GM10847 (cell line): ENCODE results near the gene ATR.

ENCODE experiments used
- POLR2A ChIP-seq: IDR thresholded peaks from 2 replicates; pipeline ENCODE4 v1.6.1; 2011; ENCODE audit not compliant: insufficient read length; ENCODE audit errors: extremely low read depth

The ATR gene

GRCh38 chr3:142578329-142579223 is at the start of gene ATR:
Gene ATR (minus strand): TSS chr3:142578733. CDS start chr3:142578704, 29 bp downstream.
- peak; percentile 64 for TF ChIP-seq POLR2A

DNA sequence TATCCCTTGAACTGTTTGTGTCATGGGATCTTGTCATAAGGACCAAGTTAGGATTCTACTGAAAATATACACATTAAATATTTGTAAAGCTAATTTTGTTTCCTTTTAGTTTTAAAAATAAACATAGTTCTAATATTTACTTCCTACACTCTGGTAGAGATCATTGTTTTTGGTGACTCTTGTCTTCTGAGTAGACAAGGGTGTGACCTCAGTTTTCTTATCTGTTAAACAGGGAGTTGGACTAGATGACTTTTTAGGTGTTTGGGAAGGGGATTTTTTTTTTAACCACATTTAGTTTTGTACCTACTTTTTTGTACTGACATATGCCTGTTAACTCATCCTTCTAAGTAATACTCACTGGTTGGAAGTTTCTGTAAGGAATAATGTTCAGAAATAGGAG is 48.4 kb upstream of the ATR start:
- no peak for TF ChIP-seq POLR2A

DNA sequence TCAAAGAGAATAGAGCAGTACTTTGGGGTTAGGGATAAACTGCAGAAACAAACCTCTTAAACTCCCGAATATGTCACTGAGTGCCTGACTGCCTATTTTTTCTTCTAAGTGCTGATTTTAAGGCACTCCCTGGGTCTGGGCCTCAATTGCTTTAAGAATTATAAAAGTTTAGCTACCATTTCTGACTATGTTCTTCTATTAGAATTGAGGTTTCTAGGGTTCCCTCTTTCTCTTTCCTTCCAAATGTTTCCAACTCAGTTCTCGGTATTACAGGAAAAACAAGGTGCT is 46.6 kb upstream of the ATR start:
- TF ChIP-seq POLR2A: no peak

- no peak for TF ChIP-seq POLR2A
Measured at GRCh38 chr3:142624341-142625152, 46.0 kb upstream of the ATR start.

DNA sequence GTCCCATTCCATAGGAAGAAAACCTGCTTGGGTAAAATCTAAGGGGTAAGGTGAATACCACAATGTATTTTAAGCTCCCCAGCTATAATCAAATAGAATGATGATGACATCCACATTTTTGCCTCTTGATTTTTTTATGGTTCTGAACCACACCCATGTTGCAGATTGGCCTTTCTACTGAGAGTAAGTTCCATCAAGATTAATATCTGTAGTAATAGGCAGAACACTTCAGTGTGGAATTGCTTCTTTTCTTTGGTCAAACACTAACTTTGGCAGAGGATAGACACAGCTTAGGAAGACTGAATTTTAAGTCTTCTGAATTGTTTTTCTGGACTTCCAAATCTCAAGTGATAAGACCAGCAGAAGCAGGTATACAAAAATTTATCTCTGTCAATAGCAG is 44.7 kb upstream of the ATR start:
- no peak for TF ChIP-seq POLR2A

DNA sequence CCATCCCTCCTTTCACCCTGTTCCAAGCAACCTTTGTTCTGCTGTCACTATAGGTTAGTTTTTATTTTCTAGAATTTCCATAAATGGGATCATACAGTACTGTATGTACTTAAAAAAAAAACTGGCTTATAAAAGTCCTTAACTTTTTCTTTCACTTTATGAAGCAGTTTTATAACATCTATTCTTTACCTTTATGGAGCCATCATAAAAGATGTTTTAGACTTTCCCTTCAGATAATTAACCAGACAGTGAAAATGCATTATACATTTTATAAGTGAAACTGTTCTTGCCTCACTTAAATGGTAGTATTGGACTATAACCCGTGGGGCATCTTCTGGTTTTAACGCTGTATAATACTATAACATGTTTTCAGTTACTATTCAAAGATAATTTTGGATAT is 43.9 kb upstream of the ATR start:
- no peak for TF ChIP-seq POLR2A

DNA sequence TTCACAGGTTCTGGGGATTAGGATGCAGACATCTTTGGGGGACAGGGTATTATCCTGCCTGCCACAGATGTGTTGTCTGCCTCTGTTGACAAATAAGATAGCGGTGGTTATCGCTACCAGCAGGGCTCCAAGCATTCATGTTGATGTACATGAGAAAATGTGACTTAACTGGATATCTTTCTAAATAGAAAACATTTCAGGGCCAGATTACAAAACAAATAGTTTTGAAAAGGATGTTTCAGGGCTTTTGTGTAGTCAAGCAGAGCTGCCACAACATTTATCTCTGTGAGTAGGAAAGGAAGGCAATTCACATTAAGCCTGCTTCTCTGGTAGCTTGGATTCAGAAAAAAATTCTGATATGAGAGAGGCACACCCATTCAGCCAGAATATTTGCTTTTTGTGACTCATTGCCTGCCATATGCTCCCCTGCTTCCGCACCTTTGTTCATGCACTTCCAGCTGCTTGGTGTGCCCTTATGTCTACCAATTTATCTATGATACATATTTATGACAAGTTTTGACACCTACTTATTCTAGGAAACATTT is 40.5 kb upstream of the ATR start:
- TF ChIP-seq POLR2A: no peak

DNA sequence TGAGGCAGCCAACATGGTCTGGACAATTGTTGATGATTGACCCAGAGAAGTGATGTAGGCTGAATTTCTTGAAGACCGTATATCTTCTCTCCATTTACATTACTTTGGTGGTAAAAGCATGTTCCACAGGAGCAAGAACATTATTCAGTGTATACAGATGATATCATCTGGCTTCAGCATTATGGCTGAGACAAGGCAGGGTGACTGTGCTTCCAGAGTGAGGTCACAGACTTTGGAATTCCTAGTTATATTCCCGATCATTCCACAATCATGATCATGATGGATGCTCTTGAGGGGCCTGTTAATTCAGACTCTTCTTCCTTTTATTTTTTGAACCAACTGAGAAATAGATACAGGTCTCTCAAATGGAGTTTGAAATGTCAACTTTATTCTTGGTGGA is 36.6 kb upstream of the ATR start:
- TF ChIP-seq POLR2A: no peak

DNA sequence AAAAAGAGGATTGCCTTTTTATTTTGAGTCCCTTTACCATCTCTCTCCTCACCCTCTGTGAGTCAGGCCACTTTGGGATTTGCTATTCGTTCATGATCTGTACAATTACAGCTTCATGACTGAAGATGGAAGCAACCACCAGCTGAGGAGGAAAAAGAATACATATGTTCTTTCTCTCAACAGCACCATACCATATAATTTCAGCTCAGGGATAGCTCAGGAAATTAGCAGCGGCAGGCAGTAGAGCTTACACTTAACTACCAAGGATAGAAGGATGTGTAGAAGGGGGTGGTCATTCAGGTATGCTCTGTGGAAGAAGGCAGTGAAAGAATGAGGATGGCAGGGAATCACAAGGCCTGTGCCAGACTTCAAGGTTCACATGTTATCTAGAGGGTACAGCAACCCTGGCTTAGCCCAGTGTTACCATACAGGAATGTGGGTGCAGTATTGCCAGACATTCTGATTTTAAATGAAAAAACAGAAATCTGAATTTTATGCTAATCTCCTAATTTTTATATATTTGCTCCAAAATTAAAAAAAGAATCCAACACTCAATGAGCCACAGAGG is 35.6 kb upstream of the ATR start:
- TF ChIP-seq POLR2A: no peak

GRCh38 chr3:142613491-142613890 is 35.0 kb upstream of the ATR start:
- no peak for TF ChIP-seq POLR2A

GRCh38 chr3:142611206-142611605 is 32.7 kb upstream of the ATR start:
- no peak for TF ChIP-seq POLR2A

- TF ChIP-seq POLR2A: no peak
Measured at GRCh38 chr3:142609136-142609535, 30.6 kb upstream of the ATR start.

GRCh38 chr3:142608631-142609030 is 30.1 kb upstream of the ATR start:
- no peak for TF ChIP-seq POLR2A

- TF ChIP-seq POLR2A: no peak
Measured at GRCh38 chr3:142604940-142605339, 26.4 kb upstream of the ATR start.

GRCh38 chr3:142602619-142603385 is 24.3 kb upstream of the ATR start:
- TF ChIP-seq POLR2A: no peak
